GM10266 (cell line): ENCODE data around the gene TMEM41B.
A peak's percentile ranks its signal among the peaks of the same experiment; 100 is the strongest.
"Not testable (repeated sequence)": the region's sequence is repeated elsewhere in the genome, so short reads cannot be mapped to it uniquely, and the experiment has no call there.

Experiments
- DNase-seq: peaks from one replicate; pipeline ENCODE4 v3.0.0; 2012; ENCODE audit errors: extremely low spot score
- CTCF ChIP-seq: IDR thresholded peaks from 2 replicates; pipeline ENCODE4 v1.5.1; 2012; ENCODE audit warnings: mild to moderate bottlenecking, low read depth; ENCODE audit not compliant: control insufficient read depth, insufficient read depth; ENCODE audit errors: missing control alignments

TMEM41B gene

GRCh38 chr11:9251311-9251710 lies 63.1 kb downstream of the TMEM41B start:
- no peak for TF ChIP-seq CTCF
- no peak for DNase-seq

- peak; percentile 55 for DNase-seq
- no peak for TF ChIP-seq CTCF
These were observed 64.2 kb downstream of the TMEM41B start for GRCh38 chr11:9250139-9250582.

- no peak for TF ChIP-seq CTCF
- no peak for DNase-seq
These were observed 65.1 kb downstream of the TMEM41B start for GRCh38 chr11:9249252-9249651.

- DNase-seq: no peak
- no peak for TF ChIP-seq CTCF
These were observed 66.5 kb downstream of the TMEM41B start for GRCh38 chr11:9247863-9248262.

- not testable (repeated sequence) for DNase-seq
These were observed 78.2 kb downstream of the TMEM41B start for GRCh38 chr11:9236242-9236641.

GRCh38 chr11:9232482-9232881 lies 81.9 kb downstream of the TMEM41B start:
- no peak for DNase-seq
- no peak for TF ChIP-seq CTCF

GRCh38 chr11:9231848-9232177 lies 82.6 kb downstream of the TMEM41B start:
- TF ChIP-seq CTCF: no peak
- DNase-seq: peak; percentile 47
